A375 (cell line): Measurements from ENCODE around the gene RNU6-8. TPM values are rescaled to one million over a fixed set of nuclear protein-coding genes. Genes with fewer than 3 reads are reported as not detected.

Experiments
- small RNA-seq: library from RNA; depleted of rRNA; stranded (forward); fragments of <200 nt; gene quantifications from one replicate; pipeline ENCODE3, GENCODE V24; 2014
- total RNA-seq: library from RNA; depleted of rRNA; stranded (reverse); fragments of >200 nt; shearing (Covaris generic); gene quantifications from 2 replicates; pipeline ENCODE4 v1.2.3, GENCODE V29; 2014; rRNA removed

The RNU6-8 gene
- not detected in 2 replicates for total RNA-seq

GRCh38 chr14:32202998-32203882, at the start of gene RNU6-8:
TSS of gene RNU6-8 (minus strand) at chr14:32203269.

GRCh38 chr14:32201816-32202490, 1.1 kb downstream of the RNU6-8 start, which contains the start of gene RNU6-7:
TSS of gene RNU6-7 (plus strand) at chr14:32202045.

Small RNA genes lying within 50 kb of the gene (small RNA-seq; reads per million reads assigned to genes)
- gene RNU6-7: 6.2 reads per million, percentile 86 among the genes with 10 or more reads in this experiment
- not detected for gene RNU6-8

Other genes with a start within 250 kb of the RNU6-8 start
- 37.3 and 39.8 TPM in 2 replicates for gene ARHGAP5, start 126.0 kb downstream of the RNU6-8 start, total RNA-seq
- not detected in 2 replicates for gene RNU6-7, start 1.2 kb downstream of the RNU6-8 start, total RNA-seq
- gene AKAP6, start 126.0 kb upstream of the RNU6-8 start, total RNA-seq: 0.83 and 3.3 TPM in 2 replicates